HT-29 (cell line): ENCODE measurements around the gene PDE11A. TPM values are rescaled to one million over a fixed set of nuclear protein-coding genes. Genes with fewer than 3 reads are reported as not detected.

Experiments used
- DNase-seq: peaks from one replicate; pipeline ENCODE4 v3.0.0-alpha.2; 2015; ENCODE audit warnings: low spot score
- total RNA-seq: library from RNA; depleted of rRNA; stranded (reverse); fragments of >200 nt; shearing (Covaris generic); gene quantifications from 2 replicates; pipeline ENCODE4 v1.2.3, GENCODE V29; 2014

The PDE11A gene
- total RNA-seq, 1 experiment from 2014 or later = not detected

DNA sequence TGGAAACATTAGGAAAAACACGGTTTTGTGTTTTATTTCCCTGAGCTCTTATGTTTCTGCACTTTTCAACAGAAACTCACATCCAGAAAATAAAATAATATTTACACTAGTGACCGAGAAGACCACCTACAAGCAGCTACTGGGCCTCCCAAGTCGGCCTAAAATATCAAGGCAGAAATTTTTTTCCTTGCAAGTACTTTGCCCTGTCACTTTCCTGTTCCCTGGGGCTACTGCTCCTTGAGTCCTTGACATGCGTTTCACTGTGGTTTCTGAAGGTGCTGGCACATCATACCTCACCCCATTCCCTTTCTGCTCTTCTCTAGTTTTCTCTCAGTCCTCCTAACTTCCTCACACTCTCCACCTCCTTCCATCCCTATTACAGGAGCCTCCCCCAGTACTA lies 400.9 kb downstream of the PDE11A start:
- no peak for DNase-seq

DNA sequence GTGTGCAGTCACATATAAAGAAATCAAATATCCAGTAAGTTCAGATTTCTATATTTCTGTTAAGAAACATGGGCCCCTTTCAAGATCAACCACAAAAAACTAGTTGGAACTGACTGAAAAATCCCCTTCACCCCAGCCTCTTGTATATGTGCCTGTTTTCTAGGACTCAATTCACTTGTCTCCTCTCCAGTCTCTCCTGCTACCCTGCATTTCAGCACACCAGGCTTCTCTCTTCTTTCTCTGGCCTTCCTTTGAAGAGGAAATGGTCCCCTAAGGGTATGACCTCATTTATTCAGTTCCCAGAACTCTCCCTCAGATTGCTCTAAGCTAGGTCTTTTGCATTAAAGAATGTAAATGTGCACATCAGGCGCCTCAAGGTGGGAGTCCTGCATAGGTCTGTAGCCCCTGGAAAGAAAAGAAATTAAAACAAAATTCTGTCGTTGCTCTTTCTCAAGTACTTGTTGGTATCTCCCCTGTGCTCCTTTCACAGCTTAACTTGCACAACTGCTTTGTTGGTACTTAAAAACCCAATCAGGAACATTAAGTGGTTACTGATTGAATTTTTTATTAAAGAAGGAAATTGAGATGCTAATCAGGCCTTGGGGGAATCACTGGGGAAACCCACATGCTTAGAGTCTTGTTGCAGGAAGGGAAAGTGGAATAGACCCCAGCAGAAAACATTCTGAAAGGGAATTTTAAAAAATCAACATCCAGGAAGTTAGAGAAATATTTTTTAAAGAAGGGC lies 401.6 kb downstream of the PDE11A start:
- no peak for DNase-seq

DNA sequence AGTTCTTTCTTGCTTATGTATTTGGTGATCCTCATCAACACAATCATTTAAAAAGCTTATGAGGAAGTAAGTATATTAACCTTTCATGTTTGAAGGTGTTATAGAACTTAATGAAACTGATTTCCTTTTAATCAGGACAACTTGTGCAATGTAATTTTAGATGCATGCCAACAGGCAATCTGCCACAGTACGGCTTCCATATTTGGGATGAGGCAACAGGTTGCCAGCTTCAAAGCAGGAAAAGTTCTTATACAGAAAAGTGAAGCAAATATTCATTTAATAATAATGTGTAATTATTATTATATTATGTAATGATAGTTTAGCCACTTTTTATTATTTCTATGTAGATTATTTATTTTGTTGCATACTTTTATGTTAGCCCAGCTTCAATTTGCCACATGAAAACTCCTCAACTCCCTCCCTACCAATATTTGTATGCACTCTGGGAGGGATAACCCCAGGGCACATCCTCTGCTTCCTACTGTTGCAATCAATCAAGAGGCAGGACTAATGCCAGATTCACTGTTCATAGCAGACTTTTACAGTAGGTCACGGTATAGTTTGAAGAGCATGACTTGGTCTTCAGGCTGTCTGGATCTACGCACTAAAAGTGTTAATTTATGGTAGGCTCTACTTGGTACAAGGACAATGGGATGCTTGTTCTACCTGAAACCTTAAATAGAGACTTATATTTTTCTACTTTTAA lies 402.8 kb downstream of the PDE11A start:
- no peak for DNase-seq

DNA sequence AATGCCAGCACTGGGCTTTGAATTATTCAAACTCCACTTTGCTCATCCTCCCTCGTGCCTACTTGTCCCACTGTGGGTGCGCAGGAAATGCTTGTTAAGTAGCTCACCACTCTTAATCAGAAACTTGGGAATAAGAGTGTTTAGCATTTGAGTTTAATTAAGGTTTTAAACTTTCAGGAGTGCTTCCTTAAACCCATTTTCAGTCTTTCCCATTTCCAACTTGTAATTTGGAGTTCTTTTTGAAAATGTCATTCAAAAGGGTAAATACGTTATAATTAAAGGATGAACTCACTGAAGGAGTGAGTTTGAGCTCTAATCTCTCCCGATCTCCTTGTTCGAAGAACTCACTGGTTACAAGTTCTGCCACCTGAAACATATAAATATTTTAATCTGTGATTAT lies 403.4 kb downstream of the PDE11A start:
- DNase-seq = no peak

DNA sequence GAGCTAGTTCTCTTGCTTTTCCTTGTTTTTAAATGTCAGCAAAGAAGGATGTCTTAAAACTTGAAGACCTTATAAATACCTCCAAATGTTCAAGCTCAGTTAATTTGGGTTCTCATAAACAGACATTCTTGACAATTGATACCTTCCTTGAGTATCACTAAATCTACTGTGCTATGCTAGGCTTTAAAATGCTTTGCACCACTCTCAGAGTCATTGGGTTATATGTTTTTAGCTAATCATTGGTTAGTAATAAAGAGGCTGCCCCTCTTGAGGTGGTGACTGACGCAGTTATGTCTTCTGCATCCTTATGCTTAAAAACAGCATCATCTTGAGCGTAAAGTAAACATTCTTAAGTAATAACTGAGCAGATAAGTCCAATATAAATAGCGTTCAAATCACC lies 404.0 kb downstream of the PDE11A start:
- DNase-seq = no peak

DNA sequence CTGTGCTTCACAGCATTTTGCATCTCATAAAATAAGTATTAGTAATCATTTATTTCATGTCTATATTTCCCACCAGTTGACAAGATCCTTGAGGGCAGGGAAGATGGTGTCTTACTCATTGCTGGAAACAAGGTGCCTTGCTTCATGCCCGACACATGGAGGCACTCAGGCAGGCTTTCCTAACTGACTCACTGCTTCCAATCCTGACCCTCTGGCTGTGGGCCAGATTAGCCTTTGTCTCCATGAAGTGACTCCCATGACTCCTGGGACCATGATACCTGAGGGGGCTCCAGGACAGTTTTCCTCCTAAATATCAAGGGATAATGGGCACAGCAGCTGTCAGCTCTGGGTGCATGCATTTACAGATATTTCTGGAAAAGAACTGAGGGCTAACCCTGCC lies 405.0 kb downstream of the PDE11A start:
- no peak for DNase-seq

DNA sequence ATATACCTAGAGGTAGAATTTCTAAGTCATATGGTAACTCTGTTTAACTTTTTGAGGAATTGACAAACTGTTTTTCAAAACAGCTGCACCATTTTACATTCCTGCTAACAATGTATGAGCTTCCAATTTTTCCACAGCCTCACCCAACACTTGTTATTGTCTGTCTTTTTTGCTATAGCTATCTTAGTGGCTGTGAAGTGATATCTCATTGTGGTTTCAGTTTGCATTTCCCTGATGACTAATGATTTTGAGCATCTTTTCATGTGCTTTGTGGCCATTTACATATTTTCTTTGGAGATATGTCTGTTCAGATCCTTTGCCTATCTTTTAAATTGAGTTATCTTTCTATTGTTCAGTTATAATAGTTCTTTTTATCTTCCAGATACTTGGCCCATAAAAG lies 406.2 kb downstream of the PDE11A start:
- DNase-seq = no peak

DNA sequence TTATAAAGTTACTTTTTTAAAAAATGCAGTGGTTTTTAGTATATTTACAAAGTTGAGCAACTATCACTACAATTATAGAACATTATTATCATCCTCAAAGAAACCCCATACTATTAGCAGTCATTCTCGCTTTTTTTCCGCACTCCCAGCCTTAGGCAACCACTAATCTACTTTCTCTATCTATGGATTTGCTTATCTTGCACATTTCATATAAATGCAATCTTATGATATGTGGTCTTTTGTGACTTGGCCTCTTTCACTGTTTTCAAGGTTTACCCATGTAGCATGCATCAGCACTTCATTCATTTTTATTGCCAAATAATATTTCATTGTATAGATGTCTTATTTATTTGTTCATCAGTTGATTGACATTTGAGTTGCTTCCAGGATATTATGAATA lies 406.6 kb downstream of the PDE11A start:
- DNase-seq = no peak

DNA sequence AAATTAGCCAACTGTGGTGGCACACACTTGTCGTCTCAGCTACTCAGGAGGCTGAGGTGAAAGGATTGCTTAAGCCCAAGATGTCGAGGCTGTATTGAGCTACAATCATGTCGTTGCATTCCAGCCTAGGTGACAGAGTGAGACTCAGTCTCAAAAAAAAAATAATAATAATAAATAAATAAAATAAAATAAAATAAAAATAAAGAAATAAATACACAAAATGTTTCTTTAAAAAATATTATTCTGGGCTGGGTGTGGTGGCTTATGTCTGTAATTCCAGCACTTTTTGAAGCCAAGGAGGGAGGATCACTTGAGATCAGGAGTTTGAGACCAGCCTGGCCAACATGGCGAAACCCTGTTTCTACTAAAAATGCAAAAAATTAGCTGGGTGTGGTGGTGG lies 407.2 kb downstream of the PDE11A start:
- DNase-seq = no peak

DNA sequence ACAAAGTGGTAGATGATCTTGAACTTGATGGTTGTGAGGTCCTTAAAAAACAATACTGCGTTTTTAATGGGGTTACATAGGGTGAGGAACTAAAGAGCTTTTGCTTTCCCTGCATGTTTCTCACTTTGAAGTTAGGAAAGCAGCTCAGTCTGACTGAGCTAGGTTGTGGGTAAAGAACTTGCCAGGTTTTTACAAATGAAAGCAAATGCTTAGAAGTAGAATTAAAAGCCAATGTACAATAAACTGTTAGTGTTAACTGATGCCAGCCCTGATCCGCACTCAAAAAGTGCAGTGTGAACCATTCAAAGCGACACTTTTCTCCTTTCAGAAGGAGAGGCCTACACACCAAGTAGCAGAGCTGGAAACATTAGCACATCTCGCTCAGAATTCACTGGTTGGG lies 409.7 kb downstream of the PDE11A start:
- DNase-seq = no peak

DNA sequence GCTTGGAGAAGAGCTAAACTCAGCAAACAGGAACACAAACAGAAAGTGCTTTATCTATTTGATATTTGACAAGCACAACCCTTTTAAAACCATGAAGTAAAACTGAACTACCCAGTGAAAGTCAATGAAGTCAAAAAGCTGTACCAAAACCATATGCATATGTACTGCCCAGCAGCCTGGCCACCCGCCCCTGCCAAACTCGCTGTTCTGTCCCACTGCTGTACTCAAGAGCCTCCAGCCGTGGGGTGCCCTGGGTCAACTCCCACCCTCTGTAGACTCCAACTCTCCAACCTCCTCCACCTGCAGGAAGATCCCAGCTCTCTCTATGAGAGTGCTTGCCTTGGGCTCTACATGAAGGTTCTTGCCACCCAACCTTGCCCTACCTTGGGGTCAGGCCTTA lies 411.8 kb downstream of the PDE11A start:
- DNase-seq = no peak

DNA sequence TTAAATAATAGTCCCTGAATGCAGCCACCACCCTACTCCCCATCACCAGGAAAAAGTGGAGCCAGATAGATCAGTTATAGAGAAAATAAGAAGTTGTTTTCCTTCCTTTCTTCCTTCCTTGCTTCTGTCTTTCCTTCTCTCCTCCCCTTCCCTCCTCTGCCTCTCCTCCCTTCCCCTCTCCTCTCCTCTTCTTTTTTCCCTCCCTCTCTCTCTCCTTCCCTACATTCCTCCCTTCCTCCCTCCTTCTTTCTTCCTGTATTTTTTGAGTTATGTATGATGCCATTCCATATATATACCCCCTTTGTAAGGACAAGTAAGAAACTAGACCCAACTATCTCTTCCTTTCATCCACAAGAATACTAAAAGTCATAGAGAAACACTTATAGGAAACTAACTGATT lies 414.3 kb downstream of the PDE11A start:
- no peak for DNase-seq

DNA sequence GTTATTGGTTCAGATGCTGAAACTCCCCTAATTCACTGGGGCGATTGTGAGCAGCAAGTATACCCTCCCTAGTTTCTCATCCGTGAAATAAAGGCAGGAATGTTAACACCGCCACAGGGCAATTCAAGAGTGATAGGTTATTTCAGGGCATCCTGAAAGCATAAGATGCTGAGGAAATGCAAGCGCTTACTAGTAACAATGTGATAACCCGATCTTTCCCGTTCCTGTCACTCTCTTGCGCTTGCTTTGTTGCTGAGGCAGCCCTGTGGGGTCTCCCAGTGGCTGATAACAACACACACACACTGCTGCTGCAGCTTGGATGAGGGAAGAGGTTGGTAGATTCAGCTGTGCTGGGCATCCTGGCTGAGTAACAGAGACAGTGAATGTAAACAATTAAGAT lies 420.7 kb downstream of the PDE11A start:
- no peak for DNase-seq

DNA sequence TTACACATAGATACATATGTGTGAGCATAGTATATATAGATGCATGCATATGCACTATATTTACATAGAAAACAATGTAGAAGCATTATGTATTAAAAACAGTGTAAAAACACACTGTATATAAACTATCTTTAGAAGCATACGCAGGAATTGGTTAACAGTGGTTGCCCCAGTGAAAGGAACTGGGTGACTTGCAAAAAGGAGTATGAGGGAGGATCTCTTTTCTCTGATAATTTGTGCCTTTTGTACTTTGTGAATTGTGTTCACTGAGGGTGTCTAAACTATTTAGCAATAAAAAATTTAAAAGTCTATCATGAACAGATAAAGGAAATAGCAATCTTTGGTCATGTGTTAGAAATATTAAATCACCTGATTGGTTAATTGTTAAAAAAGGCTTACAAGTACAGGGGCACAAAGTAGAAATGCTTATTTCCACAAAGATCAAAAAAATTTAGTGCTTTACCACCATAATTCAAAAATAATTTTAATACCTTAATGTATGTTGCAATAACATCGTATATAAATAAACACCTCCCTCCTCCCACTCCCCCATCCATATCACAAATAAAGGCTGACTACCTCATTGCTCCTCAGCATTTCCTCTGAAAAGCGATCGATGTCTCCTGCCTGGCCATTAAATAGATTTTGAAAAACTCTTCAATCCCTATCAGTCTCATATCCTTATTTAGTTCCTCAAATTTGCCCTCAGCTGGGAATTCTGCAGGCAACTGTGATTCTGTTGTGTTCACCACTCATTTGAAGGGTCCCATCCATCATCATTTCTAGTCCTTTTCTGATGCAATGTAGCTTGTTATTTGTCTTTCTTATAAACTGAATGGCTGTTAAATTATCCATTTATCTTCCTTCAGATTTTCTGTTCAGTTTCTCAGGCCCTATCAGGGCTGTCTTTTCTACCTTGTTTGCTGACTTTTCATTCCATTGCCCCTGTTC lies 422.7 kb downstream of the PDE11A start:
- no peak for DNase-seq

DNA sequence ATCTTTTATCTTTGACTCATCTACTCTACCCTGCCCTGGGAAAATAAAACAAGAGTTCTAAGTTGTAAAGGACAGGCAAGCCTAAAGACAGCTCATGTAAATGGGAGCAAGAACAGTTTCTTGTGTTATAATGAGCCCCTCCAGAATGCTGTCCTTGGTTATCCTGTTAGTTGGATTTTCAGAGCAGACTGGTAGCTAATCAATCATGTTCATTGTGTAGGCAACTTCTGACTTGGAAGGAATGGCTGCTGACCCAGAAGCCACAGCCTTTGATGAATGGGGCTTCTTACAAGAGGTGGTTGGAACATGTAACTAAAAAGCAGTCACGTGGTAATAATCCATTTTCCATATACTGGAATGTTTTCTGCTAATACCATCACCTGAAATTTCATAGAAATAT lies 425.8 kb downstream of the PDE11A start:
- no peak for DNase-seq

DNA sequence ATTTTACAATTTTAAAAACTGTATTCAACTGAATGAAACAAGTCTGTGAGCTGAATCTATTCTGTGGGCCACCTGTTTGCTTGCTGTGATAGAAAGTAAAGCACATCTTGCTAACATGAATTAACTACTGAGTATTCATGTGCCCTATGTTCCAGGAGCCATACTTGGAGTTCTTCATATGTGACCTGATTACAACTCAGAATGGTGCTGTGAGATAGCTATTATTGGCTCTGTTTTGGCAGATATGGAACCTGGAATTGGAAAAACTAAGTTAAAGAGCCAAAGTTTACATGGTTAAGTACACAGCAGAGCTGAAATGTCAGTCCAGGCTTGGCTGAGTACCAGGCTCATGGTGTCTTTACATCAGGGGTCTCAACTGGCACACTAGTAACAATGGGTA lies 426.3 kb downstream of the PDE11A start:
- DNase-seq = no peak

DNA sequence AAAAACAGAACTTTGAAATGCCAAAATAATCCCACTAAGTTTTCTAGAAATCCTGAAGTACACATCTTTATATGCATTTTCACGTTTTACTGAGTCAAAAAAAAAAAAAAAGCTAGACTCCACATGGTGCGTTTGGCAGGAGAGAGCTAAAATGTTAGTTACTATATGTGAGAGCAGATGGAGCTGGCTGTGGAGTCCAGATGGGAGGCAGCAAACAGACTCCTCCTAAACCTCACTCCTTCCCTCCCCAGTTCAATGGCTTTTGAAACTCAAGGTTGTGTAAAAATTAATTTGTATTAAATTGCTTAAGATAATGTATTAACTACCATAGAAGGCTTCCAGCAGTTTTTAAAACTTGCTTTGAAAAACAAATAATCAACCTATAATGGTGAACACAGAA lies 431.2 kb downstream of the PDE11A start:
- DNase-seq = no peak

DNA sequence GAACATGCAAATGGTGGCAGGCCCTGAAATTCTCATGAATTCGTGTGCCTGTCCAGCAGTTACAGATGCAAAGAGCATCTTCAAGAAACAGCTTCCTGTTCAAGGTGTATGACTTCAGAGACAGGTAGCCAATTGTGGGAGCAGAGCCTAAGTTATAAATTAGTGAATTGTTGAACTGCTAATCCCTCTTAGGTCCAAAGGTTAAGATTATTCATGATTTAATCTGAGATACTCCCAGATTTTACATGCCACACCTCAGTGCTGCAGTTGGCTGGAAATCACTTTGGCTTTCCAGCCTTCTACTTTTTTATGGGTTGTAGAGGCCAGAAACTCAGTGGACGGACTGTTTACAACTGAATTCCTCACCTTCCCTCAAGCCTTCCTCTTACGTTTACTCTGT lies 432.2 kb downstream of the PDE11A start:
- DNase-seq = no peak

DNA sequence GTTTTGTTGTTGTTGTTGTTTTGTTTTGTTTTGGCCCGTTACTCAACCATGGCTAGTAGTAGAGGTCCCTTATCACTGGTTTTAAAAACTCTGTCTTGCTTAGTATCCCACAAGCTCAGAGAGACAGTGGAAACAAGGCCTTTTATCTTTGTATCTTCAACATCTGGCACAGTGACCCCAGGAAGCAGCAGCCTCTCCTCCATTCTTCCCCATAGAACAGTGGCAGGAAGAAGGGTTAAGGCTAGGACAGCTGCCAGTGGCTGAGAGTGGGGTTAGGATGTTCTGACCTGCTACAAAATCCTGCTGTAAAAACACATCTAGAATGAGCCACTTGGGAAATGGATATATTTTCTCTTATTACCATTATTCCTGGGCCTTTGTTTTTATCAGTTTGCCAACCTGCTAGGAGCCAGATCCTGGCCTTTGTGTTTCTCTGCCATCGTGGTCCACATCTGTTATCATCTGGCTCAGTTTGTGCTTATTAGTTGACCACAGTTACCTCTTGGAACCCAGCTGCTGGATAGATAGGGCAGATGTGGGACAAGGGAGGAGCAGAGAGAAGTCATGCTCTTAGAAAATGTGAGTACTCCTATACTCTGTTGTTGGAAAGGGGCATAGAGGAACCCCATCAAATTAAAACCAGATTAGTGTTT lies 433.2 kb downstream of the PDE11A start:
- no peak for DNase-seq

DNA sequence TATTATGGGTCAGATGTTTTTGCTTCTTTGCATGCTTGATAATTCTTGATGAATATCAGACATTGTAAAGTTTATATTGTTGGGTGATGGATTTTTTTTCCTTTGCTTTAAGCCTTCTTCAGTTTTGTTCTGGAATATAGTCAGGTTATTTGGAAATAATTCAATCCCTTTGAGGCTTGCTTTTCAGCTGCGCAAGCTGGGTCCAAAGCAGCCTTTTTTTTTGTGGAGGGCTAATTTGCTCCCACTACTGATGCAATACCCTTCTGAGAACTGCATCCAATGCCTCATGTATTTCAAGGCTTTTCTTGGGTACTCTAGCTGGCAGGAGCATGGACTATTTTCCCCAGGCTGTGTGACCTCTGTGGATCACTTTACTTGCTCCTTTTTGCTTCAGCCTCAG lies 434.1 kb downstream of the PDE11A start:
- DNase-seq = no peak

DNA sequence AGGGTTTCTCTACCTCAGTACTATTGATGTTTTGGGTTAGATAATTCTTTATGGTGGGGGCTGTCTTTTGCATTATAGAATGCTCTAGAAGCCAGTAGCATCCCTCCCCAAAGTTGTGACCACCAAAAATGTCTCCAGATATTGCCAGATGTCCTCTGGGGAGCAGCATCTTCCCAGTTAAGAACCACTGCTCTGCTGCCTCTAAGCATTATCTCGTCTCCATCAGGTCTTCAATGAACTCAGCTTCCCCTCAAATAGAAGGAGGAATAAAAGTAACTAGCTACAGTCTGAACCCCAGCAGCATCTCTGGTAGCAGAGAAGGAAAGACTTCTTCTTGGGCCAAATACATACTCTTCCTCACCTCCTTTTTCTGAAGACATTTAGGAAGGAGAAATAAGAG lies 435.9 kb downstream of the PDE11A start:
- DNase-seq = no peak

DNA sequence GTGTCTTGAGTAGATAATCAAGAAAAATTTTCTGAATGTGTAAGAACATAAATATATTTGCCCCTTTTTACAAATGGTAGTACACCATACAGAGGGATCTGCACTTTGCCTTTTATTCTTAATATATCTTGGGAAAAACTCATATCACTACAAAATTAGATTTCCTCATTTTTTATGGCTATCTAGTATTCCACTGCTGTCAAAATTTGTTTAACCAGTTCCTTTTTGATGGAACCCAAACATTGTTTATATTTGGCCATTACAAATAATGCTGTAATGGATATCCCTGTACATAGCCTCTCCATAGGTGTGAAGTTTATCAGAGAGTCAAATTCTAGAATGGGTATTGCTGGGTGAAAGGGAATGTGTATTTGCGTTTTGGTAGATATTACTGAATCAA lies 436.9 kb downstream of the PDE11A start:
- DNase-seq = no peak
